ENCODE measurements around the gene SLC39A11. TPM values are rescaled to one million over a fixed set of nuclear protein-coding genes. Genes with fewer than 3 reads are reported as not detected.

The SLC39A11 gene
- total and polyA plus RNA-seq, 12 donors: 7.0 to 91.4 (median 22.7) TPM

DNA sequence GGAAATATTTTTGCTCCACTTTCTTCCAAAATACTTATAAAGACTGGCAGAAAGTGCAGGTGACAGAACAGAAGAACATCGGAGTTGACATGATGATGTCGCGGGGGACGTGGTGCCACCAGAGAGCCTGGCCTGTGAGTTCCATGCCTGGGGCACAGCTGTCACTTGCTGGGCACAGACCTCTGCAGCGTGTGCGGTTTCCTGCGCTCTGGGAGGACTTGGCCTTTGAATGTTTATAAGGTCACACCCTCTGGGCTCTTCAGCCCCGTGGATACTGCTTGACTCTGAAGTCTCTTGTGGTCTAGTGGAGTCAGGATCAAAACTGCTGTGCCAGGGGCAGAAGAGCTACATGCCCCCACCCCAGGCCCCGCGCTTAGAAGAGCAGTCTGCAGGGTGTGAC lies 357.9 kb downstream of the SLC39A11 start:
- Histone ChIP-seq H3K36me3 (replicated peaks in 1 of 2) (no peaks in the 10 kb centered on the region), H3K4me3 (no peak overlapping the region), H3K9me3 (replicated peaks in 1 of 3) (no peaks in the 10 kb centered on the region), H3K27me3 (no peaks in the 10 kb centered on the region), H3K4me1 (replicated peaks in 1 of 2) (no peaks in the 10 kb centered on the region), H3K27ac (no peak overlapping the region)
- DNase-seq: no peak
- WGBS, 4 donors: 90 to 96% (median 93%) methylated on average over 8 to 10 of the region's 10 CpGs
- intact Hi-C loops (cut with DNase I): loop anchor here in 1 of 2 donors (10.0 kb wide), 1 partner anchor 60 kb away; no protein-coding TSS in a partner anchor
- TF ChIP-seq, protein P1, sequence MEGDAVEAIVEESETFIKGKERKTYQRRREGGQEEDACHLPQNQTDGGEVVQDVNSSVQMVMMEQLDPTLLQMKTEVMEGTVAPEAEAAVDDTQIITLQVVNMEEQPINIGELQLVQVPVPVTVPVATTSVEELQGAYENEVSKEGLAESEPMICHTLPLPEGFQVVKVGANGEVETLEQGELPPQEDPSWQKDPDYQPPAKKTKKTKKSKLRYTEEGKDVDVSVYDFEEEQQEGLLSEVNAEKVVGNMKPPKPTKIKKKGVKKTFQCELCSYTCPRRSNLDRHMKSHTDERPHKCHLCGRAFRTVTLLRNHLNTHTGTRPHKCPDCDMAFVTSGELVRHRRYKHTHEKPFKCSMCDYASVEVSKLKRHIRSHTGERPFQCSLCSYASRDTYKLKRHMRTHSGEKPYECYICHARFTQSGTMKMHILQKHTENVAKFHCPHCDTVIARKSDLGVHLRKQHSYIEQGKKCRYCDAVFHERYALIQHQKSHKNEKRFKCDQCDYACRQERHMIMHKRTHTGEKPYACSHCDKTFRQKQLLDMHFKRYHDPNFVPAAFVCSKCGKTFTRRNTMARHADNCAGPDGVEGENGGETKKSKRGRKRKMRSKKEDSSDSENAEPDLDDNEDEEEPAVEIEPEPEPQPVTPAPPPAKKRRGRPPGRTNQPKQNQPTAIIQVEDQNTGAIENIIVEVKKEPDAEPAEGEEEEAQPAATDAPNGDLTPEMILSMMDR (IDR thresholded peaks at IDR 0.05): no peak
- no peak for TF ChIP-seq POLR2A (IDR thresholded peaks at IDR 0.05)

DNA sequence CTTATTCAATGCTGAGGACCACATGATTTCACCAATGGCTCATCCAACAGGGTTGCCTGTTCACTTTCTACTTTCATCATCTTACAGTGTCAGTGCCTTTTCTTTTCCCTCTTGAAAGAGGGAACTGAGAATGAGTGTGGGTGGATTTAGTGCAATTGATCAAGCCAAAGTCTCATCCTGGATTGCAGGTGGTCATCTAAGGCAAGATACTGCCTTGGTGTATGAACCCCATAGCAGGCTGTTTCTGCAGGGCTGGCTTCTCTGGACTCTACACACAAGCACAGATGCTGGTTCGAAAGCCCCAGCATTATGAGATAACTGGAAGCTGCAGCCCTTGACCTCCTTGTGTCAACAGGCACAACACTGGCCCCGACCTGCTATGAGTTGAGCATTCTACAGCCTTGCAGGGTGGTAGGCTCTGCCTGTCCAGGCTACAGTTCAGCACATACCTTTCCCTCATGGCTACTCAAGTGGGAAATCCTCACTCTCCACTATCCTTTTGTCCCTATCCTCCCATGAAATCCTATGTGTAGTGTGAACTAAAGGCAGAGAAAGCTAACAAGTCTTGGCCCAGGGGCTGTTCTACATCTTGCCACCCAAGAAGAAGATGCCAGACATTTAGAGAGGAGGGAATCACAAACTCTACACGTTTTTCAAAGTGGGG lies 358.7 kb downstream of the SLC39A11 start:
- Histone ChIP-seq H3K36me3 (replicated peaks in 1 of 2) (no peaks in the 10 kb centered on the region), H3K27me3 (no peaks in the 10 kb centered on the region), H3K27ac (no peak overlapping the region), H3K9me3 (replicated peaks in 1 of 3) (no peaks in the 10 kb centered on the region), H3K4me3 (no peak overlapping the region), H3K4me1 (replicated peaks in 1 of 2) (no peaks in the 10 kb centered on the region)
- TF ChIP-seq, protein P1 (IDR thresholded peaks at IDR 0.05): no peak
- no peak for TF ChIP-seq POLR2A (IDR thresholded peaks at IDR 0.05)
- DNase-seq: no peak
- WGBS, 4 donors: 67 to 74% (median 68%) methylated on average over 3 of the region's 3 CpGs
- intact Hi-C loops (cut with DNase I): loop anchor here in 1 of 2 donors (10.0 kb wide), 1 partner anchor 59 kb away; no protein-coding TSS in a partner anchor

DNA sequence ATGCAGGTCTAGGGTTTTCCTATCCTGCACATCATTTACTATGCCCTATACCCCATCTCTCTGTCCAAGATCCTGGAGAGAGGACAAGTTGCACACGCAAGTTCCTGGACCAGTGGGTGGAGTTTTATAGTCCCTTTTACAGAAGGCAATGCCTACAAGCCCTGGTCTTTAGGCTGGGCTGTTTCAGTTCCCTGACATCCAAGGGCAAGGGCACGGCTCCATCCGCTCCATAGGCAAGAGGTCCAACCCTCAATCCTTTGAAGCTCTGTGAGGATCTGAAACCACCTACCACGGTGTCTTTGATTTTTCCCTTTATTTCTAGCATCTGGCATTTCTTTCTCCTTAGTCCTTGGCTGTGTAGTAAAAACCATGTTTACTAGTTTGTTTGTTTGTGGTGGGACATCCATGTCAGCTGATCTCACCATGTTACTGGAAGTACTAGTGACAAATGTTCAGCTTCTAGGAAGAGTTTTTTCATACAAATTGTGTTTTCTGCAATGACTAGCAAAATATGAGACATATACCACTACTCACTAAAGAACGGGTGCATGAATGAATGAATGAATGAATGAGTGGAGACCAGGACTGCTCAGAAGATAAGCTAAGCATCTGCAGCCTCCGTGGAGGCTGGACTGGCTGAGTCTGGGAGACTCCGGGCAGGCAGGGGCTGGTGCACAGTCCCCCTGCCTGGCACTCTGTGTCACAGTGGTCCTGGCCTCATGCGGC lies 359.4 kb downstream of the SLC39A11 start:
- Histone ChIP-seq H3K27me3 (no peaks in the 10 kb centered on the region), H3K27ac (no peak overlapping the region), H3K4me3 (no peak overlapping the region), H3K36me3 (replicated peaks in 1 of 2) (no peaks in the 10 kb centered on the region), H3K9me3 (replicated peaks in 1 of 3) (no peaks in the 10 kb centered on the region), H3K4me1 (replicated peaks in 1 of 2) (no peaks in the 10 kb centered on the region)
- 86 to 98% (median 91%) methylated on average over 7 to 8 of the region's 8 CpGs for WGBS, 4 donors
- no peak for TF ChIP-seq POLR2A (IDR thresholded peaks at IDR 0.05)
- TF ChIP-seq, protein P1 (IDR thresholded peaks at IDR 0.05): no peak
- DNase-seq: no peak
- intact Hi-C loops (cut with DNase I): loop anchor here in 1 of 2 donors (10.0 kb wide), 1 partner anchor 58 kb away; no protein-coding TSS in a partner anchor

DNA sequence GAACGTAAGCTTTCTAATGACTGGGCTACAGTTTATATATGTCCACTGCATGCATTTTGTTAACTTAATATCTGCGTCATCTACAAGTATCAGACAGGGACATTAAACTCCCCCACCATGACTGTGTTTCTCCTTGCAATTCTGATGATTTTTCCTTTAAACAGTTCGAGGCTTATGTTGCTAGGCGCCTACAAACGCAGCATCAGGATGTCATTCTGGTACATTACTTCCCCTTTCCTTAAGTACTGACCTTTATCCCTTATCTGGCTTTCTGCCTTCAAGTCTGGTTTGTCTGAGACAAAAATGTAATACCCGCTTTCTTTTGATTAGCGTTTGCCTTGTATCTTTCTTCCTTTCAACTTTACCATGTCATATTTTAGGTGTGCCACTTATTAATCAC lies 362.4 kb downstream of the SLC39A11 start:
- no peak for DNase-seq
- Histone ChIP-seq H3K27me3 (no peaks in the 10 kb centered on the region), H3K4me1 (replicated peaks in 1 of 2) (no peaks in the 10 kb centered on the region), H3K27ac (no peak overlapping the region), H3K4me3 (no peak overlapping the region), H3K36me3 (replicated peaks in 1 of 2) (no peaks in the 10 kb centered on the region), H3K9me3 (replicated peaks in 1 of 3) (no peaks in the 10 kb centered on the region)
- WGBS, 4 donors: 60 to 72% (median 64%) methylated on average over 7 of the region's 7 CpGs
- intact Hi-C loops (cut with DNase I): loop anchor here in 1 of 2 donors (10.0 kb wide), 1 partner anchor 55 kb away; no protein-coding TSS in a partner anchor
- TF ChIP-seq POLR2A (IDR thresholded peaks at IDR 0.05): no peak
- TF ChIP-seq, protein P1 (IDR thresholded peaks at IDR 0.05): no peak
